Hematopoietic multipotent progenitor cell (in vitro differentiated cells): ENCODE results near the gene ISM2. TPM values are rescaled to one million over a fixed set of nuclear protein-coding genes. Genes with fewer than 3 reads are reported as not detected.
A peak's percentile ranks its signal among the peaks of the same experiment; 100 is the strongest.
"Not testable (repeated sequence)": the region's sequence is repeated elsewhere in the genome, so short reads cannot be mapped to it uniquely, and the experiment has no call there.

ENCODE experiments used
- DNase-seq, 3 donors: peaks; one replicate each; pipeline ENCODE4 v3.0.0-alpha.2; 2011 to 2015; ENCODE audit warnings: low read depth in 2 of 3, low spot score in 2 of 3
- total RNA-seq: library from RNA; depleted of rRNA; stranded (reverse); fragments of >200 nt; gene quantifications from one replicate; pipeline ENCODE4 v1.2.3, GENCODE V29; 2012

The ISM2 gene
- total RNA-seq: 0.27 TPM

DNA sequence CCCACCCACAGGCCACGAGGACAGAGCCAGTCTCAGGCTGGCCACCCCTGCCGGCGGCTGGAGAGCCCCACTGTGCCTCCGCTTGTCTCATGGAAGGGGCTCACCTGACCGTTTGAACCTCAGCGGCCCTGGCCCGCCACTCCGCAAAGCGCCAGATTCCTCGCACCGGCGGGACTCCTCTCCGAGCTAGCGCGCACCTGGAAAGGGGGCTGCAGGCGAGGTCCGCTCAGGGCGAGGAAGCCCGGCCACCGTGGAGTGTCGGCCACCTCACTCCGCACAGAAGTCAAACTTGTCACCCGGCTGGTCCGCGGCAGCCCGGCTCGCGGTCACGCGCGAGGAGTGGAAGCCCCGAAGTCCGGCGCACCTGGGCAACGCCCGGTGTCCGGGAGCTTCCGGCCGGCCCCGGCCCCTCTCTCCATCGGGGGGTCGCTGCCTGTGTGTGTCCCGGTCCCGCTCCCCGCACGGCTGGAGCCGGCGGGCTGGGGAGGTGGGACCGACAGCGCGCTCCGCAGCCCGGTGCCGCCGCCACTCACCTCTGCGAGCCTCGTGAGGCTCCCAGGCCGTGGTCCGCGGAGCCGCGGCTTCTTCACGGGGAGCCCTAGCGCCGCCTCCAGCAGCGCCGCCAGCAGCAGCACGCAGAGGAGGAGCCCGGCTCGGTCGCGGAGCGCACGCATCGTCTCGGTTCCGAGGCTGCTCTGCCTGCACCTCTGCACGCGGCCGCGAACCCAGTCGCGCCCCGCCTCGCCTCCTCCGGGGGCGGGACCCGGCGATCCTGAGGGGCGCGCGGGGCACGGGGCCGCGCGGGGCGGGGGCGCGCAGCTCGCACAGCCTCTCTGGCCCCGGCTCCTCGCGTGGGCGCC is at the start of gene ISM2:
Gene ISM2, minus strand, starts transcription at position 697 of the 860 bp plus-strand sequence. Its CDS starts 23 bp downstream, at position 674.
- DNase-seq: peak in 2 of 3 donors; percentile 53 to 54

DNA sequence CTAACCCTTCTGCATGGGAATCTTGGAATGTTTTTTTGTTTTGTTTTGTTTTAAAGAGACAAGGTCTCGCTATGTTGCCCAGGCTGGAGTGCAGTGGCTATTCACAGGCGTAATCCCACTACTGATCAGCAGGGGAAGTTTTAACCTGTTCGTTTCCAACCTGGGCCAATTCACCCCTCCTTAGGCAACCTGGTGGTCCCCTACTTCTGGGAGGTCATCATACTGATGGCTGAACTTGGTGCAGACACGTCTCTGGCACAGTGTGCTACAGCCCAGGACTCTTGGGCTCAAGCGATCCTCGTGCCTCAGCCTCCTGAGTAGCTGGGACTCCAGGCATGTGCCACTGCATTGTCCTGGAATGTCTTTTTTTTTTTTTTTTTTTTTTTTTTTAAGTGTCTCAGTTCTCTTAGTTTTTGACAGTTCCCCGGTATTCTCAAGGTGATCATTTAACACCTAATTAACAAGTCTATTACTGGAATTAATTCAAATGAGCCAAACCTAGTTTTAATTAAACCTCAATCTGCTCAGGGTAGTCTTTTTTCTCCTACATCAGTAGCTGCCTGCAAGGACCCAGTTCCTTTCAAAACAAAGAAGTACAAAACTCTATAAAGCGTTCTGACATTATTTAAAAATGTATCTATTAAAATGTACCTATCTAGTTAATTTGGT is 49.0 kb upstream of the ISM2 start:
- peak in 1 of 3 donors; percentile 10 for DNase-seq

DNA sequence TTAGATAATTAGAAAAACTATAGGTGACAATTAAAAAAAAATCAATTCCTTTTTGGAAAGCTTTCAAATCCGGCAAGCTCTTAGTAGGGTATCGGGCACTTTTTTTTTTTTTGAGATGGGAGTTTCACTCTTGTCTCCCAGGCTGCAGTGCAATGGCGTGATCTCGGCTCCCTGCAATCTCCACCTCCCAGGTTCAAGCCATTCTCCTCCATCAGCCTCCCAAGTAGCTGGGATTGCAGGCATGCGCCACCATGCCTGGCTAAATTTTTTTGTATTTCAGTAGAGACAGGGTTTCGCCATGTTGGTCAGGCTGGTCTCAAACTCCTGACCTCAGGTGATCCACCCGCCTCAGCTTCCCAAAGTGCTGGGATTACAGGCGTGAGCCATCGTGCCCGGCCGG is 46.6 kb upstream of the ISM2 start:
- not testable (repeated sequence) for DNase-seq

DNA sequence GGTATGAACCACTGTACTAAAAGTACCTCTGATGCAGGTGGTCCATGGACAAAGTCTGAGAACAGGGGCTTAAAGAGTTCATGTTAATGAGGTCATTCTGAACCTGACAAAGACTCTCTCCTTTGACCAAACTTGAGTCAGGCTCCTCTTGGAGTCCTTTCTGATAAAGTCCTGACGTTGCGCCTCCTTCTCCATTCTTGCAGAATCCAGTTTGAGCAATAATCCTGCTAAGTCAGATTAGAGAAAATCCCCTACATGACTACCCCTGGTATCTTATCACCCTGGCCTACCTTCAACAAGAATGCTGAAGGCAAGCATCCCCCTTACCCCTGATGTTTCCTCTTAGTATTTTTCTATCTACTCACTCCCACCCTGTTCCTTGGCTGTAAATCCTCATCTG is 46.0 kb upstream of the ISM2 start:
- DNase-seq: no peak

DNA sequence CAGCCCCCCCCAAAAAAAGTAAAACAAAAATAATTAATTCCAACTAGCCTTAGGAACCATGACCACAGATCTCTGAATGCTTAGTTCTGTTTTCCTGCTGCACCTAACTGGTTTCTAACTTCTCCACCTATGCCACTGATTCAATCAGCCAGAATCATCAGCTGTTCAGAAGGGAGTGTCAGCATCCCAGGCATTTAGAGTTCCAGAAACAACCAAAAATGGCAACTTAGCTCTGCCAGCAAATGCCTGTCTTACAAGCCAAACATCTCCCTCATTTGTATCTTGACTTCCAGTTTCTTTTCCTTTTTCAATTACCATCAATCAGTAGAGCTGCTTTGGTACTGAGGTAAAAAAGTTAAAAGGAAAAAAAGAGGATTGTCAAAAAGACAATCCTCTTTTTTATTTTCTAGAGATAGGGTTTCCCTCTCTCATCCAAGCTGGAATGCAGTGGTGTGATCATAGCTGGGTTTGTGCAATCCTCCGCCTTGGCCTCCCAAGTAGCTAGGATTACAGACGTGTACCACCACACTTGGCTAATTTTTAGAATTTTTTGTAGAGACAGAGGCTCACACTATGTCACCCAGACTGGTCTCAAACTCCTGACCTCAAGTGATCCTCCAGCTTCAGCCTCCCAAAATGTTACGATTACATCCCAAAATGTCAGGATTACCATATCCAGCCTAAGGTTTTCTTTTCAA is 45.2 kb upstream of the ISM2 start:
- no peak for DNase-seq

DNA sequence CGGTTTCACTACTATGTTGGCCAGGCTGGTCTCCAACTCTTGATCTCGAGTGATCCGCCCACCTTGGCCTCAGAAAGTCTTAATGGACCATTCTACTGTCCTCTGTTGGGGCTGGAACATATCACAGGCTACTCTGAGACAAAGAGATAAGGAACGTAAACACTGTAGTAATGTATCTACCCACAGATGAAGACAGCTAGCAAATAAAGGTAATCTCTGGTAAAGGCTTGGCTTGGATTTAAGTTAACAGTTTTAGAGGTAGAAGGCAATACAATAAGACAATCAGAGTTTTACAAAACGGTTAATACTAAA is 44.6 kb upstream of the ISM2 start:
- no peak for DNase-seq

DNA sequence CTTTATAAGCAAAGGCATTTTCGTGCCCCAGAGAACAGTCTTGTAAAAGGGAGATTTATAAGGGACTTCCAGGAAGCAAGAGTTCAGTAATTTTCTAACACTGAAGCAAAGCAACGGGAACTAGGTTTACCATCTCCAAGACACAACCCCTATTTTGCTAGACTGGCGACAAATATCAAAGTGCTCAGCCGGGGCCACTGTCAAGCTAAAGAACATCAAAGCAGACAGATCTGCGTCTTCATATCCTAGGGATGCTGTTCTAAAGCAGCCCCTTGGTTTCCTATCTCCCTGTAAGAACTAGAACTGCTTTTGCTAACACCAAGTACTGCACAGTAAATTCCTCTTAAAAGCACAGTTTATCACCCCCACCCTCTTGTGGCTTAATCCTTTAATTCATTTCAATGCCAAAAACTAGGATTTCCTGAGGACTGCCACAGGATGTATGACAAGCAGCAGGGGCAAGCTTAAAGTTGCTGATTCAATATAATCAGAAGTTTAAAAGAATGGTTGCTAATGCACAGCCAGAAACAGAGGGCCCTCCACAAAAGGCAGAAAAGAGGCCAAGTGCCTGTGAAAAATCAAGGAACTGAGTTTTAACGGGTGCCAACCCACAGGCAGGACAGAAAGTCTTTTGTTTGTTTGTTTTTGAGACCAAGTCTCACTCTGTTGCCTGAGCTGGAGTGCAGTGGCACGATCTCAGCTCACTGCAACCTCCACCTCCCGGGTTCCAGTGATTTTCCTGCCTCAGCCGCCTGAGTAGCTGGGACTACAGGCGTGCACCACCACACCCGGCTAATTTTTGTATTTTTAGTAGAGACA is 44.0 kb upstream of the ISM2 start:
- peak in 2 of 3 donors; percentile 47 to 56 for DNase-seq

DNA sequence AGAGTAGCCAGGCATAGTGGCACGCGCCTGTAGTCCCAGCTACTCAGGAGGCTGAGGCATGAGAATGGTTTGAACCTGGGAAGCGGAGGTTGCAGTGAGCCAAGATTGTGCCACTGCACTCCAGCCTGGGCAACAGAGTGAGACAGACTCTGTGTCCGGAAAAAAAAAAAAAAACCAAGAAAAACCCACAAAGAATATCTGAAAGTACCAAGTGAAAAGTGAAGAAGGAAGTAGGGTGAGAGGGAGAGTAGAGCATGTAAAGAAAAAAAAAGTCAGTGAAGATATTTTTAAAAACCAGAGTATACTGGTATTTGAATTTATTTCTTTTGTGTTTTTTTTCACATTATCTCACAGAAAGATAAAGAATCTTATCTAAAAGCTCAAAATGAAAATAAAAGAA is 43.3 kb upstream of the ISM2 start:
- peak in 1 of 3 donors; percentile 37 for DNase-seq

DNA sequence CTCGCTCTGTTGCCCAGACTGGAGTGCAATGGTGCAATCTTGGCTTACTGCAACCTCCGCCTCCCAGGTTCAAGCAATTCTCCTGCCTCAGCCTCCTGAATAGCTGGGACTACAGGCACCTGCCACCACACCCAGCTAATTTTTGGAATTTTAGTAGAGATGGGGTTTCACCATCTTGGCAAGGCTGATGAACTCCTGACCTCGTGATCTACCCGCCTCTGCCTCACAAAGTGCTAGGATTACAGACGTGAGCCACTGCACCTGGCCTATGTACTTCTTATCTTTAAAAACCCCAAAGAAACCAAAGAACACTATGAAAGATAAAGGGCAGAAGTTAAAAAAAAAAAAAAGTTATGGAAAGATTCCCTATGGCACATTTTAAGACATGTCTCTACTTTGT is 38.3 kb upstream of the ISM2 start:
- not testable (repeated sequence) for DNase-seq

DNA sequence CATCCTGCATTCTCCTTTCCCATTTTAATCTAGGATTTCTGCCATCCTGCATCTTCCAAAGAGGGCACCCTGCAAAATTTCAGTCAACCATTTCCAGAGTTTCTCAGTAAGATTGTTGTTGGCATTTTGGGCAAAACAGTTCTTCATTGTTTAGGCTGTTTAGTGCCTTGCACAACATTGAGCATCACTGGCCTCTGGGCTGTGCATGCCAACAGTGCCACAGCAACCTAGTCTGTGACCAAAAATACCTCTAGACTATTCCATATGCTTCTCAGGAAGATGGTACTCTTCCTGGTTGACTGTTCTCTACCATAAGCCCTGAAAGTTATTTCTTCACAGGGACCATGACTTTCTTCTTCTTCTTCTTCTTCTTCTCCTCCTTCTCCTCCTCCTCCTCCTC is 32.5 kb upstream of the ISM2 start:
- no peak for DNase-seq

DNA sequence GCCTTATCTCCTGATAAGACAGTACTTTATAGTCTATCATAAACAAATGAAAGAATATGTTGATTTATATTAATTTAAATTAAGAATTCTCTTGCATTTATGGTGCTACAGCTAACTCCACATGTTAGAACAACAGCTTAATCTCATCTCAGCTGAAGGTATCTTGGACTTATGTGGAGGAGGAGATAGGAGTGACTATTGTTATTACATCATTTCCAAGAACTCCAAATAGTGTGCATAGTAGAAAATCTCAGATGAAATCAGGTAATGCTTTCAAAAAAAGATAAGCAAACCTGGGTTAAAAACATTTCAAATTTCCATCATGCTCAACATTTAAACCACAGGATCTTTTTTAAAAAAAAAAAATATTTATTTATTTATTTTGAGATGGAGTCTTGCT is 31.3 kb upstream of the ISM2 start:
- DNase-seq: no peak

DNA sequence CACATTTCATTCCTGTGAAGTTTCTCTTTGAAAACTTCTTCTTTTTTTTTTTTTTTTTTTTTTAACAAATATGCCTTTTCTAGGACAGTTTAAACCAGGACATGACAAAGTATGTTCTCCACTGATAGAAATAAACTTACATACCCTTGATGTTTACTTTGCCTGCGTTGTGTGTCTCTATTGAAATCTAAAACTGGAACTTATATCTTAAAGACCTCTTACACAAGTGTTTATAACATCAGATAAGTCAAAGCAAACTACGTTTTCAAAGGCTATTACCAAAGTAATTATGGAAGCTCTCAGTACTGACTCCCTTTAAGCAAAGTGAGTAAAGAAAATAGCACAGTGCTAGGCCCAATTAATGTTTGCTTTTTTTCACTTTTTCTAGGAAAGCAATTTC is 30.6 kb upstream of the ISM2 start:
- DNase-seq: no peak

DNA sequence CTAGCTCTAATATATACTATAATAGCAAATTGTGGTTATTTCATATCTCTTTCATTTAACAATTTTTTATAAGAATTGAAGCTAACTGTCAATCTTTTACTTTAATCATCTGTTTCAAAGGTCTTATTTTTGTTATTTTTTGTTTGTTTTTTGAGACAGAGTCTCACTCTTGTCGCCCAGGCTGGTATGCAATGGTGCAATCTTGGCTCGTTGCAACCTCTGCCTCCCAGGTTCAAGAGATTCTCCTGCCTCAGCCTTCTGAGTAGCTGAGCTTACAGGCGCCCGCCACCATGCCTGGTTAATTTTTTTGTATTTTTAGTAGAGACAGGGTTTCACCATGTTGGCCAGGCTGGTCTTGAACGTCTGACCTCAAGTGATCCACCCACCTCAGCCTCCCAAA is 30.1 kb upstream of the ISM2 start:
- DNase-seq: not testable (repeated sequence)

DNA sequence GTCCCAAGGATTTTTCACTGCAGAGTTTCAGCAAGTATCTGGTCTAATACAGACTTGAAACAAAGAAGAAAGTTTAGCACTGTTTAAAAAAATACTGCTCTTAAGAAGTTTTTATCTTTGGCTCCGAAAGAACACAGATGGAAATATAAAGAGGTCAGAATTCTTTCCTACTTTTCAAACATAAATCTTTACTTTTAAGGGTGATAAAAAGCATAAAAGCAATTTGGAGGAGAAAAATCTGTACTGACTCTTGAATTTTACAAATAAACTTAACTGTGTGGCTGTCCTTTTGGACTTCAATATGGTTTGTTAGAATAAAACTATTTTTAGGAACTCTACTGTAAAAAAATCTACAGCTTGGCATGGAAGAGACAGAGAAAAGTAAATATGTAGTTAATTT is 27.6 kb upstream of the ISM2 start:
- no peak for DNase-seq

DNA sequence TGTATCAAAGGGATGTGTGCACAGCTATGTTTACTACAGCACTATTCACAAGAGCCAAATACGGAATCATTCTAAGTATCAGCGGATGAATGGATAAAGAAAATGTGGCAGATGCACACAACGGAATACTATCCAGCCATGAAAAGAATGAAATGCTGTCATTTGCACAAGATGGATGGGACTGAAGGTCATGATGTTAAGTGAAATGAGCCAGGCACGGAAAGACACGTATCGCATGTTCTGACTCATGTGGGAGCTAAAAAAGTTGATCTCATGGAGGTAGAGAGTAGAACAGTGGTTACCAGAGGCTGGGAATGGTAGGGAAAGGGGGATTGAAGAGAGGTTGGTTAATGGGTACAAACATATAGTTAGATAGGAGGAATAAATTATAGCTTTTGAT is 25.9 kb upstream of the ISM2 start:
- DNase-seq: no peak

DNA sequence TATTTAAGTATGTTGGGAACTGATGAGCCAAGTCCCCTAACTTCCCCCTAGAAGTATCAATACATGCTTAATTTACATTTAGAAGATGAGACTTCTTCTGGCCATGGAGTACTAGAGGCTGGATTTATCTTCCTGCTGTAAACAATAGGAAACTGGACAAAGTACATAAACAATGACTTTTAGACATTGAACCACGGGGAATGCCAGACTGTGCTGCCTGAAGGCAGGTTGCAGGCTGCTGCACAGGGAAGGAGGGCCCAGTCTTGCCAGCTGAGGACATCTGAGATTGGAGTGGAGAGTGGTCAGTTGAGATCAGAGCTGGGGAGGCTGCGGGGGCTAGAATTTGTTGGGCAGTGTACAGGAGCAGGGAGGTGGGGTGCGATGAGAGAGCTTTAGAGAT is 24.5 kb upstream of the ISM2 start:
- no peak for DNase-seq

DNA sequence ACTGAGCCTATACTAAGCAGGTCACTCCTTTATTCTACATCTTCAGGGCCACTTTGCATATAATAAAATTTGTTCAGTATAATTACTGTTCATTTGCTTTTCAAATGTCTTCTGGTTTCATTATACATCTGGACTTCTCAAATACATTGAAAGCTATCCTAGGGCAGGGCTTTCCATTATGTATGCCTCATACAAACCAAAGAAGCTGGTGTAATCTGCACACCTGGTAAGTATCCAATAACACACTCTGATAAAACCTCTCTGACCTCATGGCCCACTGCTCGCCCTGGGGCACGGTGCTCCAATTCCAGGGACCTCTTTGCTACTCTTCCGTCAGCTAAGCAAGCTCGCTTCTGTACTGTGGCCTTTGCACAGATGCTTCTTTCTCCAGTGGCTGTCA is 21.9 kb upstream of the ISM2 start:
- DNase-seq: no peak

DNA sequence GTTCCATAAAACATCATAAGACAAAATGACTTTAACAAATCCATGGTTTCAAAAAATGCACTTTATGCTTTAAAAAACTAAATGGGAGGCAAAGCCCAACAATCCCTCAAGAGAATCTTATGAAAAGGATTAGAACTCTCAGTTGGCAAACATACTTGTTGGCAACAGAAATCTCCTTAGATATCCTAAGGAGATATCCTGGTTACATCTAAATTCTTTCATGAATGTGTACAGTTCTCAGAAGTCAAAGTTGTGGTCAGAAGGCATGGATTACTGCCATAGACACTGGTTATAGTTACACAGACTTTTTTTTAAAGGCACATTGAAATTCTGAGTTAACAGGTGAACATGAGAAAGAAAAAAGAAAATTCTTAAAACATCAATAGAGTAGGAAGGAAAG is 17.5 kb upstream of the ISM2 start:
- DNase-seq: no peak

DNA sequence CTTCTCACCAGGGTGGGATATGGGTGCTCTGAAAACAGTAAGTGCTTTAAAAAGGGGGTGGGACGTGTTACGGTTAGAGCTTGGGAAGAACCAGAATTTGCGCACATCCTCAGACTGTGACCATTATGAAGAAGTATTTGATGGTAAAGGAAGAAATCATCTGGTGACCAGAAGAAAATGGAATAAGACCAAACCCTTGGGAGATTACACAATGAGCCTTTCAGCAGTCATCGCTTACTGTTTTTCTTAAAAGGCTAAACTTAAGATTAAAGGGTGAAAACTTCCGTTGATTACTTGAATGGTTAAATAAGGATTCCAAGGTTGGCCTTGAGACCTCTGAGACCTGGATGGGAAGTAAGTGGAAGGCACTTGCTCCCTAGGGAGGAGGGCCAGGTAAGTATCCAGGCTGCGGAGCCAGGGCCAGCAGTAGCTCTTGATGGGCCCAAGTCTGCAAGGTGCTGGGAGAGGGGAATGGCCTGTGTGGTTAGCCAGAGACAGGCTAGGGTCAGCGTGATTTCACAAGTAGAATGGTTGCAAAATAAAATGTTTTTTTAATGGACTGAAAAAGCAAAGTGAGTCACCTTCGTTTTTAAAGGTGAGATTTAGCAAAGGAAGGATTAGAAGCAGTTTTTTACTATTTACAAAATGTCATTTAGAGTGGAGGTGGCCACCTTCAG is 13.0 kb upstream of the ISM2 start:
- DNase-seq: no peak

DNA sequence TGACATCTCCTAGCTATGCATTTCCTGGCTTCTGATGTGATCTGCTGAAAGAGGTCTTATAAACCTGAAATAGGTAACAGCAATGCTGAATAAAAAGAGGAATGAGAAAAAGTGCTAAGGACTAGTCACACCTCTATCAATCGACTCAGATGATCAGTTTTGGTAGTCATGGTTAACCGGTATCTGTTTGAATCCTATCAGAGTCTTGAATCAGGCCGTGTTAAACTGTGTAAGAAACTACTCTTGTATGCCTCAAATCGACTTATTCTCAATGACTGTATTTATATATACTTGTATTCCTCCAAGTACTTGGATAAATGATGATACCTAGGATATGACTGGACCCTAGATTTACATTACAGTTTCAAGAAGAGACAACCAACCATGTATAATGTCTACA is 10.8 kb upstream of the ISM2 start:
- DNase-seq: no peak
